ENCODE measurements around the gene POU2F1.

GRCh38 chr1:167420510-167420909, 199.8 kb downstream of the POU2F1 start:
- TF ChIP-seq CTCF (IDR thresholded peaks at IDR 0.05) (no peak), POLR2AphosphoS5 (IDR thresholded peaks at IDR 0.05) (no peak)

Measured in stomach (tissue), 4 donors.